GM10266 (cell line): ENCODE measurements around the gene PLAGL1.

Source experiments
- DNase-seq: peaks from one replicate; pipeline ENCODE4 v3.0.0; 2012; ENCODE audit errors: extremely low spot score
- TF ChIP-seq, protein P1 (sequence below): IDR thresholded peaks from 2 replicates; pipeline ENCODE4 v1.5.1; 2012; ENCODE audit warnings: mild to moderate bottlenecking, low read depth; ENCODE audit not compliant: control insufficient read depth, insufficient read depth; ENCODE audit errors: missing control alignments

PLAGL1 gene

DNA sequence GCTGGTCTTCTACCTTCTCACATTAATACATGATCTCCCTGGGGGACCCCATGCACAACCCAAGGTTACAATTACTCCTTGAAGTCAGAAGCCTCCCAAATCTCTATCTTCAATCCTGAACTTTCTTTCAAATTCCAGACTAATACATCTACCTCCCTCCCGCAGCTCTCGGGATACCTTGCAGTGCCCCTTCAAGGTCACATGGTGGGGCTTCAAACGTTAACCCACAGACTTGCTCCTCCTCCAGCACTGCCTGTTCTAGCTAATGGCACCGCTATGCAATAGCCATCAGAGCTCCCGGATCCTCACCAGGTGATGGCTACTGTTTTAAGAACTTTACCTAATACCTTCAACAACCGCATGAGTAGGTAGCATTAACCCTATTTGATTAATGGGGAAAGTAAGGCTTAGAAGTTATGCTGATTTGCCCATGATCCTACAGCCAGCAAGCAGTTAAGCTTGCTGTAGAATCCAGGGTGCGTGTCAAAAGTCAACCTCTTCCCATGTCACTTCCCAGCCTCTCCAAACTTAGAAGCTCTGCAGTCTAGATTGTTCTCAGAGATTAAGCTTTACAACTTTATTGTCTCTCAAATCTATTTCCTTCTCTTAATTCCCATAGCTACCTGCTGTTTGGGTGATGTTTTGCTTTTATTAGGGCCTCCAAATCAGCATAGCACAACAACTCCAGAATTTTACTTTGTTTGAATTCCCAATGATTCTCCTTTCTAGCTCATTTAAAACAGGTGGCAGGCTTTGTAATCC is 44.7 kb downstream of the PLAGL1 start:
- TF ChIP-seq, protein P1, sequence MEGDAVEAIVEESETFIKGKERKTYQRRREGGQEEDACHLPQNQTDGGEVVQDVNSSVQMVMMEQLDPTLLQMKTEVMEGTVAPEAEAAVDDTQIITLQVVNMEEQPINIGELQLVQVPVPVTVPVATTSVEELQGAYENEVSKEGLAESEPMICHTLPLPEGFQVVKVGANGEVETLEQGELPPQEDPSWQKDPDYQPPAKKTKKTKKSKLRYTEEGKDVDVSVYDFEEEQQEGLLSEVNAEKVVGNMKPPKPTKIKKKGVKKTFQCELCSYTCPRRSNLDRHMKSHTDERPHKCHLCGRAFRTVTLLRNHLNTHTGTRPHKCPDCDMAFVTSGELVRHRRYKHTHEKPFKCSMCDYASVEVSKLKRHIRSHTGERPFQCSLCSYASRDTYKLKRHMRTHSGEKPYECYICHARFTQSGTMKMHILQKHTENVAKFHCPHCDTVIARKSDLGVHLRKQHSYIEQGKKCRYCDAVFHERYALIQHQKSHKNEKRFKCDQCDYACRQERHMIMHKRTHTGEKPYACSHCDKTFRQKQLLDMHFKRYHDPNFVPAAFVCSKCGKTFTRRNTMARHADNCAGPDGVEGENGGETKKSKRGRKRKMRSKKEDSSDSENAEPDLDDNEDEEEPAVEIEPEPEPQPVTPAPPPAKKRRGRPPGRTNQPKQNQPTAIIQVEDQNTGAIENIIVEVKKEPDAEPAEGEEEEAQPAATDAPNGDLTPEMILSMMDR: no peak

DNA sequence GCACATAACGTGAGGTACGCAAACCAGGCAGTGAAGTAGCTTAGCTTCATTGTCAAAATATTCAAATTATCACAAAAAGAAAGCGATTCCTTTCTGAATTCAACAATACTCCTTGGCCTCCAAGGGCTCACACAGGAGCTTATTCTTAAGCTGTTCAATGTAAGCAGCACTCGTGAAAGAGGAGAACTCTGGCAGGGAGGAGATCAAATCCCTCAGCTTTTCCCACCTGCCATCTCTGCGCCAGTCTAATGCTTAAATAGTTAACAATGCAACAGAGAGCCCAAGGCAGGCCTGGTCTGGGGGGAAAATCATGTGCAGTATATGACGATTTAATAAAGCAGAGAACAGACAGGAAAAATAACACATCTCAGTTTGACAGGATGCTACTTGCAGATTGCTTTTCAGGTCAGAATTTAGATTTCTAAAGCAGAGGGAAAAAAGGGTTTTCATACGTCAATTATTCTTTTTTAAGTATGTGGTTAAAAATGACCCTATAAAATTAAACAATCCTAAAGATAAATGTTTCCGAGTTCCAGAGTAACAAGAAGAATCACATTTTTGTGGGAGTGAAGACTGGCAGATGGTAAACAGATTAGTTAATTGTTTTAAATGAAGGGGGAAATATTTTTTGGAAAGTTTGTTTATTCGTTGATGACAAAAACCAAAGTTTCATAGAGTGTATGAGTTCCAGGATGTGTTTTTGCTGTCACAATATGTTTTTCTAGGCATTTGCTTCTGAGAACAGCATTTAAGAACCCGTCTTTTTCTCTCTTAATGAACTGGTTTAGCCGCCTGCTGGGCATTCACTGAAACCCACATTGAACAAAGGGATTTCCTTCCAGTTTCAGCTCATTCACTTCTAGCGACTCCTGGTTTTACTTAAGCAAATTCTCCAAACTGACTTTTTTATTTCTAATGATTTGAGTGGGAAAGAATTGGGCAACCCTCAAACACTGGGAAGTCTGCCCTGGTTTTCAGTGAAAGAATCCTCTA is 45.9 kb downstream of the PLAGL1 start:
- TF ChIP-seq, protein P1: no peak
- no peak for DNase-seq

More for the DNA sequence above, 44.7 kb downstream of the PLAGL1 start:
- DNase-seq: no peak

DNA sequence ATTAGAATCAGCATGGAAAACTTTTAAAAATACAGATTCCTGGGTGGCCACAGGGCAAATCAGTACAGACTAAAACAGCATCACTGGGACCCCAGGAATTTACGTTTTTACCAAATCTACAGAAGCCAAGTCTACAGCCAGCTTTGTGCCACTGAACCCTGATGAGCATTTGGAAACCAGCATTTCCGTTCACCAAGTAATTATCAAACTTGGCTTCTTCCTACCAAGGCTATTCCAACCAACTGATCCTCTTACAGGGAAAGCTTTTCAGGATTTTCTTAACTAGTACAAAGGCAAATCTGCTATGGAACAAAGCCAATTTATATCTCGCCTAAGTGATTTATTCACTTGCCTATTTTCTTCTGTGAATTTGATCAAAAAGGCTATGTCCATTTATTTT is 47.0 kb downstream of the PLAGL1 start:
- TF ChIP-seq, protein P1: no peak
- no peak for DNase-seq

DNA sequence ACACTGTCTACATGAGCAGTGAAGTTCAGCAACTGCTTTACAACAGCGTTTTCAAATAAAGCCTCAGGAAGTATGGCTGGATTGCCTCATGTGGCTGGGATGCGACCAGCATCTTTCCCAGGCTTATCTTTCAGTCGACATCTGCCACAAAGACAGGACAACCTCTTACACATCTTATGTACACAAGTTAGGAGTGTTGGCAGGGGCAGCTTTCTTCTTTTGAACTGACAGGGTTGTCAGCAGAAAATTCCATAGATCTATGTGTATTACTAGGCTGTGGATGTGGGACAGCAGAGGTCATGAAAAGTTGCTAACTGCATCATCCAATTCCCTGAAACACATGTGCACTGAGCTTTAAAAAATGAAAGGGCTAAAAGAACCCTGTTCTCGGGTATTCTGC is 48.1 kb downstream of the PLAGL1 start:
- no peak for DNase-seq
- TF ChIP-seq, protein P1: no peak

DNA sequence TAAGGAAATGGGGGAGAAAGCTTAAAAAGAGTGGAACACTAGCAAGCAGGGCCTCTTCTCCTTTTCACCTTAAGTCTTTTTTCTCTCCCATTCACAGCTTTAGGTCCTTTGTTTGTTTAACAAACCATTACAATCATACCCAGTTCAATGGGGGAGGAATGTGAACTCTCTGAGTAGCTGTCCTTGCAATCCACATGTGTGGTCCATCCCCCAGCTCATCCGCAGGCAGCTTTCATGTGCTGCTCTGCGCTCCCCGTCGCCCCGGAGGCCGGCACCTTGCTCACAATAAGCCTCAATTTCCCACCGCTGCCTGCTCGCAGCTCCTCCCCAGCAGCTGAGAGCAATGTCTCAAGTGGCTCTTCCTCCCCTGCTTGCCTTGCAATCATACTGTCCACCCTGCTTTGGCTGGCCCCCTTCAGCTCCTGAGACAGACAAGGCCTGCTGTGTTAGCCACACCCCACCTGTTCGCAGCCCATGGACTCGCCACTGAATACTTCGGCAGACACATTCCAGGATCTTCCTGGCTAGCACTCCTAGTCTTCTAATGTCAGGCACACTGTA is 49.1 kb downstream of the PLAGL1 start:
- TF ChIP-seq, protein P1: no peak
- DNase-seq: no peak

DNA sequence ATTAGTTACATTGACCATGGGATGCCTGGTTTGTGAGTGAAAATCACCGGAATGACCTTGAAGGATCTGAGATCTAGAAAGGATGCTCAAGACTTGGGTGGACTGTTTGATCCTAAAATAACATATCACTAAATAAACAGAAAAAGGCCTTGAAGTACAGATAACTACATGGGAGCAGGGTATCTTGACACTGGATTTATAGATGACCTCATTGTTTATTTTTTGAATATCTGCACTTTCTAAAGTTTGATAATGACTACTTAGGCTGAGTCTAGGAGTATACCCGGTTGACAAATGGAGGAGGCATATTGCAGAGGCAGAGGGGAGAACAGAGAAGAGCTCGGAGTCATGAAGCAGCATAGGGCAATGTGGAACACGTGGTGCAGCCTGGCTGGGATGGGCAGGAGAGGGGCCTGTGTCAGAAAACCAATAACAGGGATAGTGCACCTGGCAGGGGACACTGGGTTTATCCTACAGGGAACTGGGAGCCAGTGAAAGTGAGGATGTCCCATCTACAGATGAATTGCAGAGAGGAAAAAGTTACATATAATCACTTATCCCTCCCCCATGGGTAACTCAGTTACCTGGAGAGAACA is 50.3 kb downstream of the PLAGL1 start:
- DNase-seq: no peak
- TF ChIP-seq, protein P1: no peak
